RWPE2 (cell line): ENCODE measurements around the gene KRTAP25-1.

Experiments
- ATAC-seq: fragments of 200-7000 bp; cut with Tn5 transposase; 3 replicates; pipeline ENCODE4 v1.9.1; 2021; ENCODE audit warnings: low read depth
- DNase-seq: peaks from one replicate; pipeline ENCODE4 v3.0.0-alpha.2; 2020; ENCODE audit warnings: low spot score
- H3K27ac ChIP-seq: fragments of 450-650 bp; 2 replicates; pipeline ENCODE4 v1.5.1; 2017; ENCODE audit warnings: mild to moderate bottlenecking; ENCODE audit not compliant: poor library complexity, severe bottlenecking
- H3K27me3 ChIP-seq: fragments of 250-450 bp; sonication (Bioruptor Pico); 2 replicates; pipeline ENCODE4 v1.5.1; 2021; ENCODE audit warnings: mild to moderate bottlenecking, moderate library complexity; ENCODE audit not compliant: insufficient read depth, poor library complexity, severe bottlenecking
- H3K36me3 ChIP-seq: fragments of 250-450 bp; sonication (Bioruptor Pico); 2 replicates; pipeline ENCODE4 v1.5.1; 2020; ENCODE audit warnings: low read depth, mild to moderate bottlenecking, moderate library complexity
- H3K4me1 ChIP-seq: fragments of 250-450 bp; sonication (Bioruptor Pico); 2 replicates; pipeline ENCODE4 v1.5.1; 2021; ENCODE audit warnings: mild to moderate bottlenecking, moderate library complexity; ENCODE audit not compliant: insufficient read depth, poor library complexity, severe bottlenecking
- H3K4me3 ChIP-seq: fragments of 250-450 bp; sonication (Bioruptor Pico); 2 replicates; pipeline ENCODE4 v1.5.1; 2021; ENCODE audit warnings: mild to moderate bottlenecking, moderate library complexity; ENCODE audit not compliant: severe bottlenecking
- H3K9me3 ChIP-seq: fragments of 250-450 bp; sonication (Bioruptor Pico); 2 replicates; pipeline ENCODE4 v1.5.1; 2021; ENCODE audit warnings: mild to moderate bottlenecking, moderate library complexity; ENCODE audit not compliant: severe bottlenecking
- CTCF ChIP-seq: fragments of 450-650 bp; IDR thresholded peaks from one replicate; pipeline ENCODE4 v1.5.1; 2017; ENCODE audit warnings: mild to moderate bottlenecking, moderate library complexity; ENCODE audit not compliant: poor library complexity, severe bottlenecking

KRTAP25-1 gene

DNA sequence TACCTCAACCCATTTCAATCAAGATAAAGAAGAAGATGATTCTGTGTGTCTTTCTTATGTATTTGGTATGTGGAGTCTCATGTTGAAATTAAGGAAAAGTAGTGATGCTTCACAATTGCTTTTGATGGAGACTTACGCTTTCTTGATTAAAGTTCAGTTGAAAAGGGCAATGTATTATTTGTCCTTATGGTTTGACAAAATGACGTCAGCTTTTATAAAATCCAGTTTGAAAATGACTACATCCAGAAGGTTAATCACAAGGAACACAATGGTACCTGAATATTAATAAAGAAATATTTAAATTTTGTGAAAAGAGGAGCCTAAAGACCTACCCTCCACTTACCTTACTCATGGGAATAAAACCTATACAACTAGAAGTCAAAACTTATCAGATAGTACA lies 26.4 kb upstream of the KRTAP25-1 start:
- no peaks in the 10 kb centered on the region for H3K36me3 ChIP-seq
- ATAC-seq (no peak), DNase-seq (no peak)
- no peak for TF ChIP-seq CTCF
- no peaks in the 10 kb centered on the region for H3K9me3 ChIP-seq
- no peaks in the 10 kb centered on the region for H3K4me1 ChIP-seq
- H3K4me3 ChIP-seq = no peak overlapping the region
- H3K27ac ChIP-seq = no peak overlapping the region
- peaks cover 3% of the 10 kb centered on the region for H3K27me3 ChIP-seq

DNA sequence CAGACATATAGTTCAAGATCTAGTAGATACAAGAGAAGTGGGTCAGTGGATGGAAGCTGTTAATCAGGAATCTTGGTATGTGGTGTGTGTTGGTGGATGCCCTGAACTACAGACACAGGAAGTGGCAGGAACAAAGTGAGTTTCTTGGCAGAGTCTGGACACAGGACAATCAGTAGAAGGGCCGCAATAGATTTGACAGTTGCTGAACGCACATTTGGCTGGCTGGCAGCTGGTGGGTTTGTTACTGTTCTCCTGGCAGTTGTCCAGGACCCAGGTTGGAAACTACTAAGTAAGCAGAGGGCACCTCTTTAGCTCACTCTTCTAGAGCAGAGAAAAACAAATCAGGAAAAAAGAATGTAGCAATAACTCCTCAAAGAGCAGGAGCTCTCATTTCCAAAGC lies 17.6 kb upstream of the KRTAP25-1 start:
- DNase-seq = no peak
- no peaks in the 10 kb centered on the region for H3K27me3 ChIP-seq
- H3K27ac ChIP-seq = no peak overlapping the region
- no peaks in the 10 kb centered on the region for H3K9me3 ChIP-seq
- no peaks in the 10 kb centered on the region for H3K4me1 ChIP-seq
- no peak for ATAC-seq
- H3K36me3 ChIP-seq = no peaks in the 10 kb centered on the region
- no peak for TF ChIP-seq CTCF
- H3K4me3 ChIP-seq = no peak overlapping the region

DNA sequence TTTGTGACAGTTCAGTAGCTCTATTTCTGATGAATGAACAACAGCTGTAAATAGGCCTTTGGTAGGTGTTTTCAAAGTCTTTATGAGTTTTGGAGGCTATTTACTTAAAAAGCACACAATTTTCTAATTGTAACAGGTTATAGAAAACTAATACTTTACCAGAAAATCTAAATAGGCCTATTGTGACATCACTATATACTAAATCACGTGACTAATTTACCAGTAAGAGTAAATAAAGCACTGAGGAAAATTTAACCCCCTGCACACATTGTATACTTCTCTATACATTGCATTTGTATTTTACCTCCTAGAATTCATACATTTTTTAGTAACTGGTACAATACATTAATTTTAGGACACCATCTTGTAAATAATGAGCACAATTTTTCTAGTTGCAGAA lies 15.8 kb upstream of the KRTAP25-1 start:
- Histone ChIP-seq H3K36me3 (no peaks in the 10 kb centered on the region), H3K4me1 (no peaks in the 10 kb centered on the region), H3K9me3 (no peaks in the 10 kb centered on the region), H3K27ac (no peak overlapping the region), H3K4me3 (no peak overlapping the region), H3K27me3 (no peaks in the 10 kb centered on the region)
- ATAC-seq (no peak), DNase-seq (no peak)
- TF ChIP-seq CTCF = no peak

- no peak for TF ChIP-seq CTCF
- Histone ChIP-seq H3K4me3 (no peak within 1 kb of the TSS), H3K36me3 (no peaks in the 10 kb centered on the region), H3K27me3 (peaks cover 13% of the 10 kb centered on the region), H3K27ac (no peak within 1 kb of the TSS), H3K4me1 (no peaks in the 10 kb centered on the region), H3K9me3 (no peaks in the 10 kb centered on the region)
- ATAC-seq (no peak), DNase-seq (no peak)
Observed at GRCh38 chr21:30282850-30283249, 6.5 kb downstream of the KRTAP25-1 start, which contains the start of gene KRTAP24-1. TSS of gene KRTAP24-1 (minus strand) at chr21:30282950. CDS start at chr21:30282932, 18 bp downstream.

GRCh38 chr21:30271611-30272010 lies 17.7 kb downstream of the KRTAP25-1 start:
- Histone ChIP-seq H3K27ac (no peak overlapping the region), H3K9me3 (no peaks in the 10 kb centered on the region), H3K4me1 (no peaks in the 10 kb centered on the region), H3K36me3 (no peaks in the 10 kb centered on the region), H3K4me3 (no peak overlapping the region), H3K27me3 (no peaks in the 10 kb centered on the region)
- DNase-seq = no peak
- no peak for ATAC-seq
- no peak for TF ChIP-seq CTCF
